Thyroid gland (tissue), 4 donors: ENCODE results near the gene AKAP6. TPM values are rescaled to one million over a fixed set of nuclear protein-coding genes. Genes with fewer than 3 reads are reported as not detected.

Experiments used
- DNase-seq, 2 donors: peaks; one replicate each; pipeline ENCODE4 v3.0.0-alpha.2; 2019
- H3K27ac ChIP-seq, 3 donors: fragments of 200-600 bp; sonication (generic); 1 replicate in 2 of 3; 2 replicates in 1 of 3; pipeline ENCODE4 v1.5.1; 2016 to 2019; ENCODE audit warnings: mild to moderate bottlenecking in 1 of 3, moderate library complexity in 1 of 3
- H3K27me3 ChIP-seq: fragments of 200-600 bp; sonication (generic); one replicate; pipeline ENCODE4 v1.5.1; 2019
- H3K36me3 ChIP-seq, 2 donors: fragments of 200-600 bp; sonication (generic); one replicate each; pipeline ENCODE4 v1.5.1; 2016 to 2019
- H3K4me1 ChIP-seq, 2 donors: fragments of 200-600 bp; sonication (generic); one replicate each; pipeline ENCODE4 v1.5.1; 2017 to 2019
- H3K4me3 ChIP-seq, 3 donors: fragments of 200-600 bp; sonication (generic); replicated peaks in 1 of 3; 1 replicate in 2 of 3; 2 replicates in 1 of 3; pipeline ENCODE4 v1.5.1; 2016; ENCODE audit warnings: mild to moderate bottlenecking in 1 of 3
- H3K9me3 ChIP-seq: fragments of 200-600 bp; sonication (generic); one replicate; pipeline ENCODE4 v1.5.1; 2017
- POLR2A ChIP-seq, 2 donors: fragments of 450-650 bp; IDR thresholded peaks; one replicate each; pipeline ENCODE4 v1.6.1; 2017; ENCODE audit warnings: antibody characterized with exemption in 2 of 2, mild to moderate bottlenecking in 2 of 2, moderate library complexity in 1 of 2
- WGBS, 2 donors: methylation state at CpG; one replicate each; pipeline ENCODE4 v1.1.5; 2017; 5-methylcytosine and 5-hydroxymethylcytosine counted together
- intact Hi-C: fragments of 100-400 bp; cut with DNase I; formaldehyde crosslinking; loops from one replicate; pipeline ENCODE4 v1.15.1; 2023
- total RNA-seq, 4 donors: library from RNA; depleted of rRNA; stranded (reverse); fragments of >200 nt; gene quantifications; one replicate each; pipeline ENCODE4 v1.2.3, GENCODE V29; 2016
- TF ChIP-seq, protein P1 (sequence below), 6 experiments: fragments of 200-600 bp in 3 of 6; fragments of 450-650 bp in 3 of 6; sonication (generic) in 3 of 6; IDR thresholded peaks; one replicate each; pipeline ENCODE4 v1.5.1; 2016 to 2019; ENCODE audit warnings: antibody characterized with exemption in 6 of 6, mild to moderate bottlenecking in 2 of 6, inconsistent platforms in 1 of 6, moderate library complexity in 1 of 6

Gene AKAP6
- total RNA-seq, 4 donors from 2014 or later, result 13.0 to 34.5 (median 22.7) TPM

DNA sequence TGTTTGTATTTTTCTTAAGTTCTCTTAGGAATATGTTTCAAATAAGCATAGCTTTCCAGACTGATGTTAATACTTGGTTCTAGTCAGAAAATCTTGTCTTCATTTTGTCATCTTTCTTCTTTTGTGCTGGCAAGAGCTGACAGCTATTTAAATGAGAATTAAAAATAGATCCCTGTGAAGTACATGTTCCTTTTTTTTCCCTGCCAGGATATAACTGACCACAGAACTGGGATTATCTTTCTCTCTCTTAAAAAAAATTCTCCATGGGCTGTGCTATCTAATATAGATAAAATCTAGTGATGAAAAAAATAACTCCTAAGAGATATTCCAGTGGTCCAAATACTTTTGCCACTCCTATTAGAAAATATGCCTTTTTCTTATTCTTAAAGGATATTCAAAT lies 163.4 kb downstream of the AKAP6 start:
- Histone ChIP-seq H3K27ac (no peak overlapping the region), H3K4me1 (no peaks in the 10 kb centered on the region)
- no peak for DNase-seq

DNA sequence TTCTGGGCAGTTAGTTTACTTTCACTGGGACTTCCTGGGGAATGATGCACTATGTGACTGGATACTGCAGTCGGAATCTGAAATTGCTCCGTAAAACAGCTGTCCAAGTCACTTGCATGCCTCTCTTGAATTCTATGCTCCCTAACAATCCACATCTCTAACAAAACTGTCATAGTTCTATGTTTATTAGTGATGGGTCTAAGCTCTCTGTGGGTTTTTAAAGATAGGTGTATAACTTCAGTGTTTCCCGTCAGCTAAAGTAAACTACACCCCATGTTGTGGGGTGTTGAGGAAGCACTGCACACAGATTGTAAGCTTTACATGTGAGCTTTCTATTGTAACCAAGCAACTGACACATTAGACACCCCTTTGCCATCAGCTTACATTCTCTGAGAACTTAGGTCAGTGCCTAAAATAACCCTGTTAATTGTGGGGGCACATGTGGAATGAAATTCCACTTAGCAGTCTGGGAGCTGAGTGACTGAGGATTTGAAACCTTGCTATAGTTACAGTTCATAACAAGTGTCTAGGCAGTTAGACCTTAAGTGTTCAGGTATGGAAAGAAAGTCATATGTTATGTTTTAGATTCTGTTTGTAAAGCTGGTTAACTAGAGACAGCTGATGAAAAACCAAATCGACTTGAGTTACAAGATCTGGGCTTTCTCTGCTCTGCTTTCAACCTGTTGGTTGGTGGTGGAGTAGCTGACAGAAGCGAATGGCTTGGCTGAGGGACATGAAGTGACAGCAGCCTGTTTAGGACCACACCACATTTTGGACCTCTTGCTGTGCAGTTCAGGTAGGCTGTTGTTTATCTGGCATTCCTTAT lies 165.7 kb downstream of the AKAP6 start:
- Histone ChIP-seq H3K27ac (no peak overlapping the region), H3K36me3 (no peaks in the 10 kb centered on the region), H3K4me1 (no peaks in the 10 kb centered on the region), H3K4me3 (no peak overlapping the region), H3K27me3 (no peaks in the 10 kb centered on the region), H3K9me3 (no peaks in the 10 kb centered on the region)
- no peak for DNase-seq
- 80 to 83% methylated on average over 5 of the region's 5 CpGs for WGBS, 2 donors
- intact Hi-C loops, result no loop called here
- no peak for TF ChIP-seq POLR2A (IDR thresholded peaks at IDR 0.05)
- TF ChIP-seq, protein P1, sequence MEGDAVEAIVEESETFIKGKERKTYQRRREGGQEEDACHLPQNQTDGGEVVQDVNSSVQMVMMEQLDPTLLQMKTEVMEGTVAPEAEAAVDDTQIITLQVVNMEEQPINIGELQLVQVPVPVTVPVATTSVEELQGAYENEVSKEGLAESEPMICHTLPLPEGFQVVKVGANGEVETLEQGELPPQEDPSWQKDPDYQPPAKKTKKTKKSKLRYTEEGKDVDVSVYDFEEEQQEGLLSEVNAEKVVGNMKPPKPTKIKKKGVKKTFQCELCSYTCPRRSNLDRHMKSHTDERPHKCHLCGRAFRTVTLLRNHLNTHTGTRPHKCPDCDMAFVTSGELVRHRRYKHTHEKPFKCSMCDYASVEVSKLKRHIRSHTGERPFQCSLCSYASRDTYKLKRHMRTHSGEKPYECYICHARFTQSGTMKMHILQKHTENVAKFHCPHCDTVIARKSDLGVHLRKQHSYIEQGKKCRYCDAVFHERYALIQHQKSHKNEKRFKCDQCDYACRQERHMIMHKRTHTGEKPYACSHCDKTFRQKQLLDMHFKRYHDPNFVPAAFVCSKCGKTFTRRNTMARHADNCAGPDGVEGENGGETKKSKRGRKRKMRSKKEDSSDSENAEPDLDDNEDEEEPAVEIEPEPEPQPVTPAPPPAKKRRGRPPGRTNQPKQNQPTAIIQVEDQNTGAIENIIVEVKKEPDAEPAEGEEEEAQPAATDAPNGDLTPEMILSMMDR (IDR thresholded peaks at IDR 0.05), result no peak

More for the DNA sequence above, 163.4 kb downstream of the AKAP6 start:
- Histone ChIP-seq H3K4me3 (no peak overlapping the region), H3K9me3 (no peaks in the 10 kb centered on the region), H3K36me3 (no peaks in the 10 kb centered on the region), H3K27me3 (no peaks in the 10 kb centered on the region)
- no peak for TF ChIP-seq POLR2A (IDR thresholded peaks at IDR 0.05)
- TF ChIP-seq, protein P1 (IDR thresholded peaks at IDR 0.05), result no peak
- intact Hi-C loops, result no loop called here

- no peak for TF ChIP-seq POLR2A (IDR thresholded peaks at IDR 0.05)
- TF ChIP-seq, protein P1 (IDR thresholded peaks at IDR 0.05), result no peak
- Histone ChIP-seq H3K4me1 (peaks cover 2 to 4% of the 10 kb centered on the region in 2 donors), H3K36me3 (no peaks in the 10 kb centered on the region), H3K27ac (no peak overlapping the region), H3K27me3 (no peaks in the 10 kb centered on the region), H3K4me3 (no peak overlapping the region), H3K9me3 (no peaks in the 10 kb centered on the region)
- no peak for DNase-seq
- intact Hi-C loops, result no loop called here
- 83 to 86% methylated on average over 6 of the region's 6 CpGs for WGBS, 2 donors
Measured at GRCh38 chr14:32495435-32495734, 166.3 kb downstream of the AKAP6 start.

DNA sequence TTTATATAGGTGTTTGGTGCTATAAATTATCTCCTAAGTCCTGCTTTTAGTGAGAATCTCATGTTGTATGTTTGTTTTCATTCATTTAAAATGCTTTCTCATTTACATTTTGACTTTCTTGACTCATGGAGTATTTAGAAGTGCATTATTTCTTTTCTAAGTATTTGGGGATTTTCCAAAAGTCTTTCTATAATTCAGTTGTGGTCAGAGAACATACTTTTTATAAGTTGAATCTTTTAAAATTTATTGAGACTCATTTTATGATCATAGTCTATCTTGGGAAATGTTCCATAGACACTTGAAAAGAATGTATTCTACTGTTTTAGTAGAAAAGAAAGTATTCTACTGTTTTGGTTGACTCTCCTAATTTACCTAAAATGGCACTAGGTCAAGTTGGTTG lies 168.2 kb downstream of the AKAP6 start:
- peaks cover 4% of the 10 kb centered on the region in 2 donors for H3K4me1 ChIP-seq
- no peak overlapping the region for H3K4me3 ChIP-seq
- TF ChIP-seq, protein P1 (IDR thresholded peaks at IDR 0.05), result no peak
- TF ChIP-seq POLR2A (IDR thresholded peaks at IDR 0.05), result no peak
- H3K27ac ChIP-seq, result no peak overlapping the region
- H3K9me3 ChIP-seq, result no peaks in the 10 kb centered on the region
- no peaks in the 10 kb centered on the region for H3K27me3 ChIP-seq
- intact Hi-C loops, result no loop called here
- H3K36me3 ChIP-seq, result no peaks in the 10 kb centered on the region
- DNase-seq, result no peak

DNA sequence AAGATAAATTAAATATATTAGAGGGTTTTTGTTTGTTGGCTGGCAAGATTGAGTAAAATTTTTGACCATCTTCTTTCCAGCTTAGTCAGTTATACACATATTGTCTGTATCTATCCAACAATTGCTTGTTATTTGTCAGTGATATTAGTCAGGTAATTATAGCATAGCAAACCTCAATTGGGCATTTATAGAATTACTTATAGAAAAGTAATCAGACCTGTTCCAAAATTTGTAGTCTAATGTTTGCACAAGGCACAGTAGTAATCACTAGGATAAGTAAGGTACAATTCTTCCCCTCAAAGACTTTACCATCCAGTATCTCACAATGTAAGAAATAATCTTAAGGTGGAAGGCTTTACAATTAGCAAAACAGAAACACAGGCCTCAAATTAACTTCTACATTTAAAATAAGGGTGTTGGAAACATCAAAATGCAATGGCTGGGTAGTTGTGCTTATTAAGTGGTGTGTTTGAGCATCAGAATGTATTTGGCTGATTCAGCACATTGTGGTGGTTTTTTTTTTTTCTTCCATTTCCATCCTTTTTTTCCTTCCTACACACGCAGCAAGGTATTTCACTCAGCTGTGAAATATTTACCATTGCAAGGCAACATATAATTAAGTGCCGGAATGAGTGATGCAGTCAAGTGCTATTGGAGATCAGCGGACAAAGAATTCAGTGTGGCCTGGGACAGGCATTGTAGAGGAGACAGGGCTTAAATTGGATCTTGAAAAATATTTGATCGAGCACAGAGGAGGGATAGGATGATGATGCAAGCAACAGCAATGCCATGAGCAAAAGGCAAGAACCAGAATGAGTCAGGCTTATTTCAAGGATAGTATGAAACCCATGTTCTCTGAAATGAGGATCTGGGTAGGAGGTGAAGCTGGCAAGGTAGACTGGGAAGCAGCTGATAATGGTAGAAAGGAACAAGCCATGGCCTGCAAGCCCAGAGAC lies 178.2 kb downstream of the AKAP6 start:
- 84 to 86% methylated on average over 4 of the region's 4 CpGs for WGBS, 2 donors
- Histone ChIP-seq H3K27me3 (no peaks in the 10 kb centered on the region), H3K4me3 (no peak overlapping the region), H3K4me1 (peaks cover 0 to 5% of the 10 kb centered on the region in 2 donors), H3K36me3 (no peaks in the 10 kb centered on the region), H3K27ac (no peak overlapping the region), H3K9me3 (no peaks in the 10 kb centered on the region)
- TF ChIP-seq POLR2A (IDR thresholded peaks at IDR 0.05), result no peak
- TF ChIP-seq, protein P1 (IDR thresholded peaks at IDR 0.05), result no peak
- intact Hi-C loops, result no loop called here
- no peak for DNase-seq
